Activated CD4-positive, CD25-positive, alpha-beta regulatory T cell (primary cell): ENCODE results near the gene DNTT.

Experiments used
- DNase-seq, 4 experiments: peaks; one replicate each; lab custom pipeline; 2025; lab: John Stamatoyannopoulos, UW

Gene DNTT

GRCh38 chr10:96309628-96310320 lies 5.5 kb downstream of the DNTT start:
- DNase-seq = no peak

- DNase-seq = no peak
Measured at GRCh38 chr10:96310321-96310669, 6.1 kb downstream of the DNTT start.

GRCh38 chr10:96311180-96311715 lies 7.0 kb downstream of the DNTT start:
- no peak for DNase-seq

GRCh38 chr10:96313344-96313743 lies 9.1 kb downstream of the DNTT start:
- no peak for DNase-seq

GRCh38 chr10:96317067-96317833 lies 13.0 kb downstream of the DNTT start:
- no peak for DNase-seq

GRCh38 chr10:96319754-96320474 lies 15.7 kb downstream of the DNTT start:
- DNase-seq = no peak

GRCh38 chr10:96321822-96322221 lies 17.6 kb downstream of the DNTT start:
- no peak for DNase-seq

- DNase-seq = no peak
Measured at GRCh38 chr10:96322275-96322674, 18.0 kb downstream of the DNTT start.

GRCh38 chr10:96324447-96324846 lies 20.2 kb downstream of the DNTT start:
- DNase-seq = no peak

GRCh38 chr10:96325719-96326373 lies 21.6 kb downstream of the DNTT start:
- DNase-seq = no peak

- no peak for DNase-seq
Measured at GRCh38 chr10:96327462-96327861, 23.2 kb downstream of the DNTT start.

- DNase-seq = no peak
Measured at GRCh38 chr10:96333101-96333500, 28.9 kb downstream of the DNTT start.

- no peak for DNase-seq
Measured at GRCh38 chr10:96334616-96335526, 30.6 kb downstream of the DNTT start.

GRCh38 chr10:96337106-96337505 lies 32.9 kb downstream of the DNTT start:
- no peak for DNase-seq

GRCh38 chr10:96338279-96338925 lies 34.2 kb downstream of the DNTT start:
- DNase-seq = no peak

GRCh38 chr10:96339383-96339782 lies 35.1 kb downstream of the DNTT start:
- no peak for DNase-seq

GRCh38 chr10:96339956-96340904 lies 36.0 kb downstream of the DNTT start:
- peak; percentile 4 to 32 (median 8) for DNase-seq

- no peak for DNase-seq
Measured at GRCh38 chr10:96341219-96342182, 37.3 kb downstream of the DNTT start.
